HG03103 (cell line): ENCODE data around the gene FOLR3.
"Not testable (repeated sequence)": the region's sequence is repeated elsewhere in the genome, so short reads cannot be mapped to it uniquely, and the experiment has no call there.

ENCODE experiments used
- ATAC-seq: cut with Tn5 transposase; IDR thresholded peaks from one replicate; pipeline ENCODE4 v1.9.1; 2021; ENCODE audit warnings: low read depth; ENCODE audit not compliant: unreplicated experiment

FOLR3 gene

GRCh38 chr11:72135473-72135872, at the start of gene FOLR3:
Gene FOLR3, plus strand, starts transcription at chr11:72135725. Its CDS starts 228 bp downstream, at chr11:72135953.
- not testable (repeated sequence) for ATAC-seq

- no peak for ATAC-seq
These were observed 47.3 kb upstream of the FOLR3 start for GRCh38 chr11:72088076-72088808.

- ATAC-seq = no peak
These were observed 44.2 kb upstream of the FOLR3 start for GRCh38 chr11:72091292-72091691.

- ATAC-seq = no peak
These were observed 36.8 kb upstream of the FOLR3 start for GRCh38 chr11:72098741-72099140.

- ATAC-seq = no peak
These were observed 35.5 kb upstream of the FOLR3 start for GRCh38 chr11:72100009-72100408.

- ATAC-seq = no peak
These were observed 35.1 kb upstream of the FOLR3 start for GRCh38 chr11:72100462-72100861.

- no peak for ATAC-seq
These were observed 33.4 kb upstream of the FOLR3 start for GRCh38 chr11:72102162-72102561.

GRCh38 chr11:72102631-72102945, 32.9 kb upstream of the FOLR3 start:
- ATAC-seq = no peak

- ATAC-seq = peak; percentile 82
These were observed 32.4 kb upstream of the FOLR3 start, which contains the start of gene LAMTOR1 for GRCh38 chr11:72102946-72103753. Gene LAMTOR1, minus strand, starts transcription at chr11:72103297. Its CDS starts 73 bp downstream, at chr11:72103224.

GRCh38 chr11:72103754-72104167, 31.8 kb upstream of the FOLR3 start:
- no peak for ATAC-seq

- ATAC-seq = no peak
These were observed 29.6 kb upstream of the FOLR3 start, which contains the start of gene TOMT for GRCh38 chr11:72105888-72106287. Gene TOMT, plus strand, starts transcription at chr11:72105924. Its CDS starts 28 bp downstream, at chr11:72105952.

GRCh38 chr11:72111300-72112142, 24.0 kb upstream of the FOLR3 start:
- no peak for ATAC-seq

GRCh38 chr11:72112143-72112977, 23.2 kb upstream of the FOLR3 start, which contains the start of gene ANAPC15:
Gene ANAPC15, minus strand, starts transcription at chr11:72112695. Its CDS starts 1,419 bp downstream, at chr11:72111276.
- peak; percentile 89 for ATAC-seq

- ATAC-seq = no peak
These were observed 22.3 kb upstream of the FOLR3 start for GRCh38 chr11:72112978-72113808.

GRCh38 chr11:72114570-72114969, 21.0 kb upstream of the FOLR3 start:
- ATAC-seq = no peak

GRCh38 chr11:72116019-72116755, 19.3 kb upstream of the FOLR3 start:
- no peak for ATAC-seq

GRCh38 chr11:72119198-72119597, 16.3 kb upstream of the FOLR3 start:
- no peak for ATAC-seq

- no peak for ATAC-seq
These were observed 14.6 kb upstream of the FOLR3 start for GRCh38 chr11:72120930-72121329.
